Ovary (tissue), 9 donors: ENCODE data around the gene KAT6B. TPM values are rescaled to one million over a fixed set of nuclear protein-coding genes. Genes with fewer than 3 reads are reported as not detected.

Experiments used
- DNase-seq, 5 donors: peaks; one replicate each; pipeline ENCODE4 v3.0.0-alpha.2; 2019 to 2020
- H3K27ac ChIP-seq, 2 donors: fragments of 200-600 bp; one replicate each; pipeline versions ENCODE4 v1.5.1 to v1.8.0; 2019 to 2022
- H3K27me3 ChIP-seq: fragments of 200-600 bp; one replicate; pipeline ENCODE4 v1.8.0; 2022
- H3K36me3 ChIP-seq: fragments of 200-600 bp; sonication (generic); one replicate; pipeline ENCODE4 v1.5.1; 2019
- H3K4me1 ChIP-seq: one replicate; pipeline ENCODE4 v1.8.1; 2013; ENCODE audit warnings: mild to moderate bottlenecking, moderate library complexity; ENCODE audit not compliant: insufficient read depth
- H3K4me3 ChIP-seq: fragments of 200-600 bp; sonication (generic); one replicate; pipeline ENCODE4 v1.5.1; 2017
- H3K9me3 ChIP-seq, 2 donors: fragments of 200-600 bp in 1 of 2; sonication (generic) in 1 of 2; one replicate each; pipeline versions ENCODE4 v1.5.1 to v1.8.1; 2013 to 2019; ENCODE audit warnings: mild to moderate bottlenecking in 1 of 2, moderate library complexity in 1 of 2
- CTCF ChIP-seq, 3 donors: fragments of 450-650 bp in 2 of 3; fragments of 200-600 bp in 1 of 3; IDR thresholded peaks; one replicate each; pipeline versions ENCODE4 v1.5.1 to v1.8.0; 2016 to 2022; ENCODE audit warnings: antibody characterized with exemption in 3 of 3, mild to moderate bottlenecking in 1 of 3
- EP300 ChIP-seq: sonication (generic); formaldehyde crosslinking; IDR thresholded peaks from one replicate; pipeline ENCODE4 v1.6.1; 2017; ENCODE audit warnings: antibody characterized with exemption
- POLR2A ChIP-seq: fragments of 450-650 bp; IDR thresholded peaks from one replicate; pipeline ENCODE4 v1.6.1; 2017; ENCODE audit warnings: antibody characterized with exemption, mild to moderate bottlenecking, moderate library complexity
- WGBS, 3 donors: extraction: QIAGEN DNeasy Blood & Tissue Kit in 1 of 3; methylation state at CpG; one replicate each; pipeline versions ENCODE4 v1.1.5 to v1.1.7; 2013 to 2017; 5-methylcytosine and 5-hydroxymethylcytosine counted together
- intact Hi-C, 4 donors: fragments of 100-400 bp; cut with DNase I; formaldehyde crosslinking; loops; one replicate each; pipeline versions ENCODE4 v1.11.0 to v1.15.1; 2022 to 2023
- polyA plus RNA-seq, 2 donors: library from polyadenylated mRNA; stranded (reverse); fragments of 200-250 nt in 1 of 2; fragments of 350-450 nt in 1 of 2; fragmentation: Illumina TruSeq in 1 of 2; extraction: RNeasy Lipid Tissue Mini Kit (QIAGEN cat#74804) in 1 of 2; gene quantifications; one replicate each; pipeline ENCODE4 v1.2.3, GENCODE V29; 2013 to 2014
- total RNA-seq, 7 donors: library from RNA; depleted of rRNA in 2 of 7; stranded (reverse); fragments of >200 nt in 2 of 7; fragmentation: NEBNext Ultra II Directional in 3 of 7; extraction: Animal tissue kit (Norgen Biotek cat#: 25700) in 3 of 7; gene quantifications; one replicate each; pipeline versions ENCODE4 v1.1.0 to v1.2.4, GENCODE V29; 2016 to 2023
- donor health status: DM: no; HTN: no; CAD: no; lungs with moderate emphysema.
- donor health status: DM: no; HTN: no; CAD: no.
- donor health status: Bipolar disorder and iron deficiency.
- donor health status: DM: yes; HTN: yes; CAD: no.
- donor health status: DM: no; HTN: no; CAD: no.
- donor health status: DM: yes; HTN: yes; CAD: no.

Gene KAT6B
- total and polyA plus RNA-seq, 9 donors = 14.9 to 61.6 (median 49.2) TPM

GRCh38 chr10:74813381-74814259 is 12.8 kb upstream of the KAT6B start:
- WGBS, 3 donors = 50 to 65% (median 54%) methylated on average over 32 to 53 of the region's 53 CpGs
- H3K4me3 ChIP-seq = no peak overlapping the region
- DNase-seq = no peak
- no peaks in the 10 kb centered on the region for H3K9me3 ChIP-seq
- H3K27me3 ChIP-seq = no peaks in the 10 kb centered on the region
- no peaks in the 10 kb centered on the region for H3K36me3 ChIP-seq
- H3K27ac ChIP-seq = no peak overlapping the region
- intact Hi-C loops = no loop called here
- no peaks in the 10 kb centered on the region for H3K4me1 ChIP-seq
- TF ChIP-seq CTCF (IDR thresholded peaks at IDR 0.05) (no peak), EP300 (no peak), POLR2A (no peak)

DNA sequence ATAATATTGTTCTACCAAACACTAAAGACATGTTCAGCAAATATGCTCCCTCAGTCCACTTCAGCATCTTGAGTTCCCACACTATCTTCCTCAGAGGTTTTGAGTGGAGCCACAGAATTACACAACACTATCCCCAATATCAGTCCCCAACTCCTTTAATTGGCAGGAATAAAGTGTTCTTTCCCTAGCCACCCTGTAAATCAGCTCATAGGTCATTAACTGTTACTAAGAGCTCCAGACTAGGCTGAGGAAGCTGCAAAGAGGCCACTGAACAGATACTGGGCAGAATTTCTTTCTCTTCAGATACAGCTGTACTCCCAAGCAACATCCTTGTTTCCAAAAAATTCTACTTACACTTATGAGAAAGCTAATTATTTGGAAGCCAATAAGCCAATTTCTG is 11.6 kb upstream of the KAT6B start:
- no peak for DNase-seq
- Histone ChIP-seq H3K27ac (no peak overlapping the region), H3K4me3 (no peak overlapping the region), H3K9me3 (no peaks in the 10 kb centered on the region), H3K4me1 (no peaks in the 10 kb centered on the region), H3K36me3 (no peaks in the 10 kb centered on the region), H3K27me3 (no peaks in the 10 kb centered on the region)
- TF ChIP-seq EP300 = no peak
- TF ChIP-seq CTCF (IDR thresholded peaks at IDR 0.05) = no peak
- TF ChIP-seq POLR2A = no peak
- intact Hi-C loops = no loop called here

DNA sequence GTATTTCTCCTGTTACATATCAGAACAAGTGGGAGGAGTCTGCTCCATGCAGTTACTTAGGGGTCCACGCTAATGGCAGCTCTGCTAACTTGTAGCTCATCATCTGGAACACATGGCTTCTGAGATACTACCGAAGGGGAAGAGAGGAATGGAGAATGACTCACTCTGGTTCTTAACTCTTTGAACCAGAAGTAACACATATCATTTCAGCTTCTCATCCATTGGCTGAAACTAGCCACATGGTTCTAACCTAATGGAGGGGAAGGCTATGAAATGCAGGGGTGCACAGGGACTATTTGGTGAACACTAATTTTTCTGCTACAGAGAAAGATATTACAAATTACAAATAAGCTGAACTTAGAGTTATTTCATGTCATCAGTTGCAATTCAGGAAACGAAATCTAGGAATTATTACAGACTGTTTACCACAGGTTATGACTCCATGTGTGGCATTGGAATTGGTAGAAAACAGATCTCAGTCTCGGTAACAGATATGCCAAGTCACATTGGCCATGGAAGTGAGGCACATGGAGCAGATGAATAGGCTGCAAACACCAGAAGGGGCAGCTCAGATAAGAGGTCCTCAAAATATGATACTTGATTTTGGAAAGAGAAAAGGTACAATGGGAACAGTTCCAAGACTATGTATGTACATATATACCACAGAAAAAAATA is 9.4 kb upstream of the KAT6B start:
- no peak for TF ChIP-seq EP300
- no peak for TF ChIP-seq POLR2A
- TF ChIP-seq CTCF (IDR thresholded peaks at IDR 0.05) = no peak
- intact Hi-C loops = no loop called here

GRCh38 chr10:74821501-74821900 is 4.9 kb upstream of the KAT6B start:
- no peak for TF ChIP-seq CTCF (IDR thresholded peaks at IDR 0.05)
- no peak for TF ChIP-seq EP300
- TF ChIP-seq POLR2A = no peak
- H3K36me3 ChIP-seq = no peaks in the 10 kb centered on the region
- no peaks in the 10 kb centered on the region for H3K9me3 ChIP-seq
- no peak overlapping the region for H3K4me3 ChIP-seq
- peaks cover 4% of the 10 kb centered on the region for H3K4me1 ChIP-seq
- intact Hi-C loops = loop anchor here in 1 of 4 donors (10.0 kb wide), 1 partner anchor 283 kb away; a partner anchor contains a TSS
- 69 to 74% (median 71%) methylated on average over 3 of the region's 3 CpGs for WGBS, 3 donors
- no peak for DNase-seq
- H3K27ac ChIP-seq = no peak overlapping the region
- H3K27me3 ChIP-seq = no peaks in the 10 kb centered on the region

More for the DNA sequence above, 9.4 kb upstream of the KAT6B start:
- 84 to 90% (median 87%) methylated on average over 4 of the region's 4 CpGs for WGBS, 3 donors
- H3K27me3 ChIP-seq = no peaks in the 10 kb centered on the region
- H3K4me3 ChIP-seq = no peak overlapping the region
- H3K9me3 ChIP-seq = no peaks in the 10 kb centered on the region
- no peak for DNase-seq
- H3K36me3 ChIP-seq = no peaks in the 10 kb centered on the region
- H3K4me1 ChIP-seq = no peaks in the 10 kb centered on the region
- H3K27ac ChIP-seq = no peak overlapping the region
